AG10803 (cell line): ENCODE measurements around the gene DENND4A.

ENCODE experiments used
- DNase-seq: peaks from one replicate; pipeline ENCODE4 v3.0.0; 2010; ENCODE audit warnings: low read depth
- H3K4me3 ChIP-seq: 2 replicates; pipeline ENCODE4 v1.5.1; 2011; ENCODE audit warnings: mild to moderate bottlenecking, low read length, control low read depth
- CTCF ChIP-seq: conservative IDR thresholded peaks from 2 replicates; pipeline ENCODE4 v1.5.1; 2011; ENCODE audit warnings: mild to moderate bottlenecking, low read length, control low read depth, inconsistent platforms

Gene DENND4A

GRCh38 chr15:65827065-65827464 is 35.0 kb upstream of the DENND4A start:
- TF ChIP-seq CTCF = no peak
- DNase-seq = no peak
- no peak overlapping the region for H3K4me3 ChIP-seq

- no peak overlapping the region for H3K4me3 ChIP-seq
- TF ChIP-seq CTCF = no peak
- peak; percentile 79 for DNase-seq
These were observed 33.0 kb upstream of the DENND4A start for GRCh38 chr15:65824941-65825544.

- no peak overlapping the region for H3K4me3 ChIP-seq
- DNase-seq = peak; percentile 64
- TF ChIP-seq CTCF = peak; percentile 78
These were observed 32.1 kb upstream of the DENND4A start for GRCh38 chr15:65824031-65824743.

- no peak for TF ChIP-seq CTCF
- DNase-seq = no peak
- no peak overlapping the region for H3K4me3 ChIP-seq
These were observed 30.2 kb upstream of the DENND4A start for GRCh38 chr15:65822316-65822715.

GRCh38 chr15:65821070-65821469 is 29.0 kb upstream of the DENND4A start:
- TF ChIP-seq CTCF = no peak
- no peak overlapping the region for H3K4me3 ChIP-seq
- no peak for DNase-seq

- TF ChIP-seq CTCF = no peak
- no peak for DNase-seq
- no peak overlapping the region for H3K4me3 ChIP-seq
These were observed 27.5 kb upstream of the DENND4A start for GRCh38 chr15:65819563-65819960.

- no peak for DNase-seq
- no peak overlapping the region for H3K4me3 ChIP-seq
- TF ChIP-seq CTCF = no peak
These were observed 27.0 kb upstream of the DENND4A start for GRCh38 chr15:65818927-65819562.
